CD4-positive, alpha-beta T cell treated with Interleukin-4 for 1 hour (primary cell): Measurements from ENCODE around the gene MMP11.

ENCODE experiments used
- DNase-seq, 2 donors: peaks; one replicate each; pipeline ENCODE4 v3.0.0-alpha.2; 2020 to 2022

Gene MMP11

GRCh38 chr22:23781511-23782183 lies 9.0 kb downstream of the MMP11 start:
- DNase-seq: no peak

- no peak for DNase-seq
Measured at GRCh38 chr22:23782252-23782651, 9.6 kb downstream of the MMP11 start.

- no peak for DNase-seq
Measured at GRCh38 chr22:23782703-23783102, 10.1 kb downstream of the MMP11 start.

DNA sequence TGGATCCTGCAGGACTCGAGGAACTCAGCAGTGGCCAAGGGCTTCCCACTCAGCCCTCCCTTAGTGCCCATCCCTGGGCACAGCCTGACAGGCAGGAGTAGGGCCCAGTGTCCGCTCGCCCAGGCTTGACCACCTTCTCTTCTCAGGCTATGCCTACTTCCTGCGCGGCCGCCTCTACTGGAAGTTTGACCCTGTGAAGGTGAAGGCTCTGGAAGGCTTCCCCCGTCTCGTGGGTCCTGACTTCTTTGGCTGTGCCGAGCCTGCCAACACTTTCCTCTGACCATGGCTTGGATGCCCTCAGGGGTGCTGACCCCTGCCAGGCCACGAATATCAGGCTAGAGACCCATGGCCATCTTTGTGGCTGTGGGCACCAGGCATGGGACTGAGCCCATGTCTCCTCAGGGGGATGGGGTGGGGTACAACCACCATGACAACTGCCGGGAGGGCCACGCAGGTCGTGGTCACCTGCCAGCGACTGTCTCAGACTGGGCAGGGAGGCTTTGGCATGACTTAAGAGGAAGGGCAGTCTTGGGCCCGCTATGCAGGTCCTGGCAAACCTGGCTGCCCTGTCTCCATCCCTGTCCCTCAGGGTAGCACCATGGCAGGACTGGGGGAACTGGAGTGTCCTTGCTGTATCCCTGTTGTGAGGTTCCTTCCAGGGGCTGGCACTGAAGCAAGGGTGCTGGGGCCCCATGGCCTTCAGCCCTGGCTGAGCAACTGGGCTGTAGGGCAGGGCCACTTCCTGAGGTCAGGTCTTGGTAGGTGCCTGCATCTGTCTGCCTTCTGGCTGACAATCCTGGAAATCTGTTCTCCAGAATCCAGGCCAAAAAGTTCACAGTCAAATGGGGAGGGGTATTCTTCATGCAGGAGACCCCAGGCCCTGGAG lies 10.9 kb downstream of the MMP11 start:
- DNase-seq: no peak

DNA sequence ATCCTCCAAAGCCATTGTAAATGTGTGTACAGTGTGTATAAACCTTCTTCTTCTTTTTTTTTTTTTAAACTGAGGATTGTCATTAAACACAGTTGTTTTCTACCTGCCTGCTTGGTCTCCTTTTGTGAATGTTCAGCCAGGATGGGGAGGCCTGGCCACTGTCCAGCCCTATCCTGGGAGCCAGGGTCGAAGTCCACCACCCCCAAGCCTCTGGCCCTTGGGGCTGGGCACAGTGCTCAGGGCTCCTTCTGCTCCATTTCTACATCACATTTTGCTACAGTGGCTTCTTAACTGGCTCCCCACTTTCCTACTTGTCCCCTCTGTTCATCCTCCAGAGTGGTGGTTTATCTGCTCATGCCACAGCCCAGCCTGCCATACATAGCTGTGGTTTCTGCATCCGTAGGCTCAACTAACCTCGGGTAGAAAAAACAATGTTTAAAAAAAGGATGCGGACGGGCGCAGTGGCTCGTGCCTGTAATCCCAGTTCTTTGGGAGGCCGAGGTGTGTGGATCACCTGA lies 11.6 kb downstream of the MMP11 start:
- no peak for DNase-seq

DNA sequence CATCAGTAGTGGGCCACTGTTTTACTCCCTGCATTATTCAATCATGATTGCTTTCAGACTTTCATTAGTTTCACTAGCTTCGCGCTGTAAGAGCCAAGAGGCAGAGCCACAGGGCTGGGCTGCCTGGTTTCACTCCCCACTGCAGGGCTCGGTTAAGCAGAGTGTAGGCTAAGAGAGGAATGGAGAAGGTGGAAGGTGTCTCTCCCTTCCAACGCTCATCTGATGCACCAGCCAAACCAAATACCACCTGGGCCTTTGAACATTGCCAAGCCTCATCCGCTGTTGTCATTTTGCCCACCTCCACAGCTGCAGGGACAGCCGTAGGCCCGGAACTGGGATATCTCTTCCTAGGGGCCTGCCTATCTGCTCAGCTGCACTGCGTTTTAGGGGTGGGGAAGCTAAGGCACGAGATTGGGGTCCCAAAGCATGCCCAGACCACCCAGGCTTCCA lies 13.6 kb downstream of the MMP11 start:
- no peak for DNase-seq

DNA sequence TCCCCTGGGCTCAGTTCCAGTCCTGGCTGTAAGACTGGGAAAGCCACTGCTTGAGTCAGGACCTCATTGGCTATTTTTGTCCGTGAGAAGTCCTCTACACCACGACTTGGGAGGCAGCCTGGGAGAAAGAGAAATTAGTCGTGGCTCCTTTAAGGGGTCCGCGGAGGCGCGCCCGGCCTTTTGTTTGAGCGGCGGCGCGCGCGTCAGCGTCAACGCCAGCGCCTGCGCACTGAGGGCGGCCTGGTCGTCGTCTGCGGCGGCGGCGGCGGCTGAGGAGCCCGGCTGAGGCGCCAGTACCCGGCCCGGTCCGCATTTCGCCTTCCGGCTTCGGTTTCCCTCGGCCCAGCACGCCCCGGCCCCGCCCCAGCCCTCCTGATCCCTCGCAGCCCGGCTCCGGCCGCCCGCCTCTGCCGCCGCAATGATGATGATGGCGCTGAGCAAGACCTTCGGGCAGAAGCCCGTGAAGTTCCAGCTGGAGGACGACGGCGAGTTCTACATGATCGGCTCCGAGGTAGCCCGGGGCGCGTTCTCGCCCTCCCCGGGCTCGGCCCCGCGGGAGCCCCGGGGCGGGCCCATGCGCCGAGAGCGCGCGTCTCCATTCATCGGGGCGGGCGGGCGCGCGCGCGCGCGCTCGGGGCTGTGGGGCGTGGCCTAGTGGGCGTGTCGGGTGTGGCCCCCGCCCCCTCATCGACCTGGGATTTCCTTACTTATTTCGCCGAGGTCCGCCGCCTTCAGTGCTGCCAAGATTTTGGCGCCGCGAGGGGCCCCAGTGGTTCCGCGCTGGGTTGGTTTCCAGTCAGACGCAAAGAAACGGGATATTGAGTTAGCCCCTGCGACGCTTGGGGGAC lies 14.3 kb downstream of the MMP11 start, which contains the start of gene SMARCB1:
Gene SMARCB1, plus strand, starts transcription at position 215 of the 848 bp plus-strand sequence. Its CDS starts 204 bp downstream, at position 419.
- DNase-seq: peak; percentile 88 to 93

GRCh38 chr22:23787600-23787896 lies 14.9 kb downstream of the MMP11 start:
- no peak for DNase-seq

GRCh38 chr22:23787910-23788309 lies 15.3 kb downstream of the MMP11 start:
- DNase-seq: no peak

GRCh38 chr22:23789121-23789520 lies 16.5 kb downstream of the MMP11 start:
- no peak for DNase-seq

DNA sequence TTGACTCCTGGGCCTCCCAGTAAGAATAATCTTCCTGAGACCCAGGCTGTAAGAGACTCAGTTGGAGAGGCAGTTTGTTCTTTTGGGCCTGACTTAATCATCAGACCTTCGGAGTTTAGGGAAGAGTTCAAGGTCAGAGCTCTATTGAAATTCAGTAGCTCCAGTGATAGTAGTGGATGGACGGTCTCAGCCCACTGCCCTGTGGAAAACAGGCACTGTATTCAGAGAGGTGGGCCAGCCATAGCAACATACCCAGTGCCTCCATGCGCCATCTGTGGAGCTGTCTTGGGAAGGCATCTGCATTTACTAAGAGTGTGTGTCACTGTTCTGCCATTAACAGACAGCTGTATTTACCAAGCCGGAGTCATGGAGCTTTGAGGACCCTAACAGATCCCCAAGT lies 17.0 kb downstream of the MMP11 start:
- DNase-seq: no peak

DNA sequence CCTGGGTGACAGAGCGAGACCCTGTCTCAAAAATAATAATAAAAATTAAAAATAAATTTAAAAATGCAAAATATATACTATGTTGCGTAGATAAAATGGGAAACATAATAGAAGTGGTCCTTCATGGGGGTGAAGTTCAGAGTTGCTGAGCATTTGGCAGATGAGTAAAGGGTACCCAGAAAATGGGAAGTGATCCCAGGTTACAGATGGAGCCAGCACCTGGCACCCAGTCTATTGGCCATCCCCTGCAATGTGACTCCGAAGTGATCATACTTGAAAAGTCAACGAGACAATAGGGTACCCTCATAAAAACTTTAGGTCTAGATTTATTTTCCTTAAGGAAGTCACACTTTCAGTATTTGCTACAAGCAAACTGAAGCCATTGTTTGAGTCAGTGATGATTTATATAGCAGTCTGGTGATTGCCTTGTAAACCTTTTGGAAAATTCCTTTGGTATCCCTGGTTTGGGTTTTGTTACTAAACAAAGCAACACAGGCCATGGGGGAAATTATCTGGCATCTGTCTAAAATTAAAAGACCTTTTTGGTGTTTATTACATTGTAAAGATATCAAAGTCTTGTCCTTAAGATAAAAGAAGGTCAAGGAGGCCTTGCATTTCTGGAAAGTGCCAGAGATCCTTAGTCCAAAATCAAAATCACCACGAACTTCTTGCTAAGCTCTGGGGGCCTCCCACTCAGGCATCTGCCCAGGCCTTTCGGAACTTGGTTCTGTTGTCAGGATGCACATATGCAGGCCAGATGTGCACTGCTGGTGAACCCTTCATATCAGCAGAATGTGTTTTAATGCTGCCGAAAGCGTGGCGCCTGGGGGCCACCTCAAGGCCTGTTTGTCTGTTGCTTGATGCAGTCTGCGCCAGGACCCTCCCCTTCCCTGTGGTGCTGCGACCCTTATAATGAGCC lies 18.4 kb downstream of the MMP11 start:
- DNase-seq: no peak

- no peak for DNase-seq
Measured at GRCh38 chr22:23791738-23792645, 19.3 kb downstream of the MMP11 start.

GRCh38 chr22:23793326-23793725 lies 20.7 kb downstream of the MMP11 start:
- DNase-seq: no peak

- DNase-seq: no peak
Measured at GRCh38 chr22:23796461-23796860, 23.8 kb downstream of the MMP11 start.

GRCh38 chr22:23800297-23801237 lies 27.9 kb downstream of the MMP11 start:
- DNase-seq: peak in 1 of 2 donors; percentile 49

DNA sequence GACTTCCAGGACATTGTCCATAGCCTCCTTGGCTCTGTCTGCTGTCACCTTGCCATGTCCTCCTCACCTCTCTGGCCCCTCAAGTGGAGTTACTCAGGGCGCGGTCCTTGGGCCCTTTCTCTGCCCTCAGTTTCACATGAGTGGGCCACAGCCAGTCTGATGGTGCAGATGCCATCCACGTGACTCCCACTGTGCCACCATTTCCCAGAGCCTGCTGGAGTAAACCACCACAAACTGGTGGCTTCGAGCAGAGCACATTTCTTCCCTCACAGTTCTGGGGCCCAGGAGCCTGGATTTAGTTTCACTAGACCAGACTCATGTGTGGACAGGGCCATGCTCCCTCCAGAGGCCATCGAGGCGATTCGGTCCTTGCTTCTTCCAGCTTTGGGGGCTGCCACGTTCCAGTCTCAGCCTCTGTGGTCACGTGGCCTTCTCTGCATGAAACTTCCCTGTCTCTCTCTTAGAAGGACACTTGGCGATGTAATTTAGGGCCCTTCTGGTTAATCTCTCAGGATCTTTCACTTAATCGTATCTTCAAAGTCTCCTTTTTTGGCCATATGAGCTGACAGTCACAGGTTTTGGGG lies 28.7 kb downstream of the MMP11 start:
- no peak for DNase-seq

- no peak for DNase-seq
Measured at GRCh38 chr22:23801886-23802377, 29.3 kb downstream of the MMP11 start.
